OCI-LY3 (cell line): ENCODE data around the gene CCDC9B.

Experiments
- H2AFZ ChIP-seq: fragments of 200-600, 300-600 bp; shearing (Covaris generic); 2 replicates; pipeline ENCODE4 v1.6.0; 2014; ENCODE audit warnings: antibody characterized with exemption, low read depth, low read length
- H3K27ac ChIP-seq: fragments of 200-600, 300-600 bp; sonication (generic); 2 replicates; pipeline ENCODE4 v1.5.1; 2014; ENCODE audit warnings: mild to moderate bottlenecking, low read length, moderate library complexity, mixed read lengths
- H3K27me3 ChIP-seq: fragments of 200-600, 300-600 bp; sonication (generic); 2 replicates; pipeline ENCODE4 v1.6.1; 2014; ENCODE audit warnings: low read depth, low read length, mixed read lengths
- H3K36me3 ChIP-seq: fragments of 200-600, 300-600 bp; sonication (generic); replicated peaks from 2 replicates; pipeline ENCODE3; 2014; ENCODE audit warnings: low read depth, low read length, mixed read lengths
- H3K4me1 ChIP-seq: fragments of 300-600, 200-600 bp; sonication (generic); 2 replicates; pipeline ENCODE4 v1.6.1; 2014; ENCODE audit warnings: low read length, mixed read lengths
- H3K4me2 ChIP-seq: fragments of 200-600, 300-600 bp; sonication (generic); 2 replicates; pipeline ENCODE4 v1.6.1; 2014; ENCODE audit warnings: low read length, mixed read lengths
- H3K4me3 ChIP-seq: fragments of 300-600, 200-600 bp; sonication (generic); 2 replicates; pipeline ENCODE4 v1.5.1; 2014; ENCODE audit warnings: antibody characterized with exemption, mild to moderate bottlenecking, low read length, moderate library complexity
- H3K79me2 ChIP-seq: fragments of 300-600, 200-600 bp; shearing (Covaris generic); 2 replicates; pipeline ENCODE4 v1.6.1; 2014; ENCODE audit warnings: mild to moderate bottlenecking, low read length, mixed read lengths
- H3K9ac ChIP-seq: fragments of 300-600, 200-600 bp; shearing (Covaris generic); 2 replicates; pipeline ENCODE4 v1.6.0; 2014; ENCODE audit warnings: mild to moderate bottlenecking, low read length, moderate library complexity
- H3K9me3 ChIP-seq: fragments of 200-600, 300-600 bp; shearing (Covaris generic); 2 replicates; pipeline ENCODE4 v1.6.1; 2014; ENCODE audit warnings: low read length, mixed read lengths; ENCODE audit not compliant: insufficient read depth
- H4K20me1 ChIP-seq: fragments of 200-600, 300-600 bp; sonication (generic); 2 replicates; pipeline ENCODE4 v1.6.1; 2016; ENCODE audit warnings: low read length, mixed read lengths; ENCODE audit not compliant: insufficient read depth
- EZH2phosphoT487 ChIP-seq: fragments of 200-600 bp; shearing (Covaris generic); IDR thresholded peaks from 2 replicates; pipeline ENCODE4 v1.6.1; 2018; ENCODE audit warnings: antibody characterized with exemption, mixed run types, low read depth
- TF ChIP-seq, protein P1 (sequence below): fragments of 200-600, 300-600 bp; sonication (generic); IDR thresholded peaks from 2 replicates; pipeline ENCODE4 v1.5.1; 2014; ENCODE audit warnings: antibody characterized with exemption, low read length, low read depth

CCDC9B gene

DNA sequence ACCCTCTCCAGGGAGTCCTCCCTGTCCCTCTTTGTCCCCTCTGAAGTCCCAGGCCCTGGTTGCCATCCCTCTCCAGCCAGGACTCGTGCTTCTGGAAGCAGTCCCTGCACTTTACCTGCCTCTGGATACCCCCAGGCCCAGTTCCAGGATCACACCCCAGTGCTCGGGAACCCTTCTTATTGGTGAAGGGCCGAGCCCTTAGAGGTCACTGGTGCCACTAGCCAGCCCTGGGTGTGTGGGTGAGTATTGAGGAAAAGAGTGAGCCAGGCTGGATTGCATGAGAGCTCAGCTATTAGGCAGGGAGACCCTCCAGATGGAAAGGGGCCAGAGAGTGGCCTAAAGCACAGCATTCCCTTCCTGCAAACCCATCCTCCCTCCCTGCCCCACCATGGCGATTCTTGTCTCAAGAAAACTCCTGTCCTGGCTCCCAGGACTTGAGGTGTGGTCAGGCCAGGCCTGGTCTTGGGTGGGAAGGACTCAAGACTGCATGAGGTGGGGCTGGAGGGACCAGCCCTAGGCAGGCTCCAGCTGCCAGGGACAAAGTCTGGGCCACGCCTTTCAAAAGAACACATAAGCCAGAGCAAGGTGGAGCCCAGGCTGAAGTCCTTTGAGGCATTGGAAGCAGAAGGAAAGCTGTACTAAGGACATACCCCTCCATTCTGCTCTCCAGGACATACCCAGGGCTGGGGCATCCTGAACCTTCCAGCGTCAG, 5.3 kb upstream of the CCDC9B start:
- Histone ChIP-seq H3K4me3 (no peak overlapping the region), H2AFZ (no peak overlapping the region), H3K4me2 (no peak overlapping the region), H3K79me2 (no peaks in the 10 kb centered on the region), H3K36me3 (no peaks in the 10 kb centered on the region), H3K27me3 (no peaks in the 10 kb centered on the region), H3K4me1 (no peaks in the 10 kb centered on the region), H3K9me3 (no peaks in the 10 kb centered on the region), H4K20me1 (no peaks in the 10 kb centered on the region), H3K9ac (no peak overlapping the region), H3K27ac (no peak overlapping the region)
- TF ChIP-seq EZH2phosphoT487 = no peak

DNA sequence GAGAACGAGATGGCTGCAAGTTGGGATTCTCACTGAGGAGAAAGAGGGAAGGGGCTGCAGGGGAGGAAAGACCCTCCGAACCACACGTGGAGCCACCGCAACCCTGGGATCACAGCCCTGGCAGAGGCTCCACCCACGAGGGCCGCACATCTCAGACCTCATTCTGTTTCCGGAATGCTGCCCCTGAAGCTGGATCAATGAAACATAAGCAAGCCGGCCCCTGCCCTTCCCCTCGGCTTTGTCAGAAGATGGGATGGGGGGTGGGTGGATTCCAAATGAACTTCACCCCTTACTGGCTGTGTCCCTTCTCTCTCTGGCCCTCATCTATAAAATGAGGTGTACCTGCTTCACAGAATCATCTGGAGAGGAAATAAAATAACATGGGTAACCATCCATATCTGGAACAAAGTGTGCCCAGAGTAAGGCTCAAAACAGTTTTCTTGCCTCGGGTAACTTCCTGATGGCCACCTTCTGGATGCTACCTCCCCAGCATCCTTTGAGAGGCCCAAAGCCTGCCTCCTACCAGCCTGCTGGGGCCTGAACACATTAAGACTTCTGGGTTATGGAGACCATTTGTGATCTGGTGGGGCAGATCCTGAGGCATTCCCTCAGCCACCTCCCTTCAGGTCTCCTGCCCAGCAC, 4.6 kb upstream of the CCDC9B start:
- no peaks in the 10 kb centered on the region for H3K9me3 ChIP-seq
- H3K9ac ChIP-seq = no peak overlapping the region
- no peaks in the 10 kb centered on the region for H3K4me1 ChIP-seq
- H4K20me1 ChIP-seq = no peaks in the 10 kb centered on the region
- no peak overlapping the region for H3K4me3 ChIP-seq
- H3K4me2 ChIP-seq = no peak overlapping the region
- H3K36me3 ChIP-seq = no peaks in the 10 kb centered on the region
- H3K27ac ChIP-seq = no peak overlapping the region
- TF ChIP-seq EZH2phosphoT487 = no peak
- TF ChIP-seq, protein P1, sequence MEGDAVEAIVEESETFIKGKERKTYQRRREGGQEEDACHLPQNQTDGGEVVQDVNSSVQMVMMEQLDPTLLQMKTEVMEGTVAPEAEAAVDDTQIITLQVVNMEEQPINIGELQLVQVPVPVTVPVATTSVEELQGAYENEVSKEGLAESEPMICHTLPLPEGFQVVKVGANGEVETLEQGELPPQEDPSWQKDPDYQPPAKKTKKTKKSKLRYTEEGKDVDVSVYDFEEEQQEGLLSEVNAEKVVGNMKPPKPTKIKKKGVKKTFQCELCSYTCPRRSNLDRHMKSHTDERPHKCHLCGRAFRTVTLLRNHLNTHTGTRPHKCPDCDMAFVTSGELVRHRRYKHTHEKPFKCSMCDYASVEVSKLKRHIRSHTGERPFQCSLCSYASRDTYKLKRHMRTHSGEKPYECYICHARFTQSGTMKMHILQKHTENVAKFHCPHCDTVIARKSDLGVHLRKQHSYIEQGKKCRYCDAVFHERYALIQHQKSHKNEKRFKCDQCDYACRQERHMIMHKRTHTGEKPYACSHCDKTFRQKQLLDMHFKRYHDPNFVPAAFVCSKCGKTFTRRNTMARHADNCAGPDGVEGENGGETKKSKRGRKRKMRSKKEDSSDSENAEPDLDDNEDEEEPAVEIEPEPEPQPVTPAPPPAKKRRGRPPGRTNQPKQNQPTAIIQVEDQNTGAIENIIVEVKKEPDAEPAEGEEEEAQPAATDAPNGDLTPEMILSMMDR = no peak
- no peaks in the 10 kb centered on the region for H3K27me3 ChIP-seq
- no peaks in the 10 kb centered on the region for H3K79me2 ChIP-seq
- no peak overlapping the region for H2AFZ ChIP-seq

DNA sequence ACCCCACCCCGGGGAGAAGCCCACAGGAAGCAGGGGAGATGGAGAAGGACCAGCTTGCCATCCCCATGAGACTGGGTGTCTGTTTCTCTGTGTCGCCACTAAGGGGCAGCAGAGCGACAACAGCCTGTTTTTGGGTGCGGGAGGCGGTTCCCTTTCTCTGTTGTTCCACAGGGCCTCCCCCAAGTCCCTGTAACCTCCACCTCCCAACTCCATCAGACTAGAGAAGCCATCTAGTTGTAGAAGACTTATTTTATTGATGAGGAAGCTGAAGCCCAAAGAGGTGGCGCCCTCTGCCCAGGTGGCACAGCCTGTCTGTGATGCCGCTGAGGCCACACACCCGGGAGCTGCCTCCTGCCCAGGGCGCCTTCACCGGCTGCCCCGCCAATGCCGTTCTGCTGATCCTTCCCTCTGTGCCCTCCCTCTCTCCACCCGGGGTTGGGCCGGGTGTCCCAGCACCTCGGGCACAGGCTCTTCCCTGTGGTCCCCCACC, 3.9 kb upstream of the CCDC9B start:
- no peak overlapping the region for H3K4me3 ChIP-seq
- TF ChIP-seq EZH2phosphoT487 = no peak
- TF ChIP-seq, protein P1 = peak; percentile 87
- no peaks in the 10 kb centered on the region for H3K36me3 ChIP-seq
- H3K27ac ChIP-seq = no peak overlapping the region
- no peaks in the 10 kb centered on the region for H3K79me2 ChIP-seq
- no peaks in the 10 kb centered on the region for H4K20me1 ChIP-seq
- no peak overlapping the region for H2AFZ ChIP-seq
- no peaks in the 10 kb centered on the region for H3K4me1 ChIP-seq
- no peaks in the 10 kb centered on the region for H3K27me3 ChIP-seq
- H3K9me3 ChIP-seq = no peaks in the 10 kb centered on the region
- peak overlapping the region; percentile 40 for H3K4me2 ChIP-seq
- no peak overlapping the region for H3K9ac ChIP-seq

DNA sequence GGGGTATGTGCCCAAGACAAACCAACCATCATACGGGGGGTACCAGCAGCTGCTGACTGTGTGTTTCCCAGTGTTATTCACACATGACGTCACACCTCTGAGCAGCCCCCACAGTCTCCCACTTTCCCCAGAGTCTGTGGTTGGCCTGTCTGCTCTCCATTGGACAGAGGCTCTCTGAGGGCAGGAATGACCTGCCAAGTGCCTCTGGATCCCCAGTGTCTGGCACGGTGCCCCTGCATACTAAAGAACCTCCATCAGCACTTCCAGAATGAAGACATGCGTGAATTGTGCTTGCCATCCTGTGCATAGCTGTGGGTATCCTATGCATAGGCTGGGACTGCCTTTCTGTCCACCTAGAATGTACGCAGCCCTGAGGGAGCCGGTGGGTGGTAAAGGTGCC, 3.5 kb upstream of the CCDC9B start:
- H3K27ac ChIP-seq = no peak overlapping the region

More for the DNA sequence above, 3.5 kb upstream of the CCDC9B start:
- H3K9me3 ChIP-seq = no peaks in the 10 kb centered on the region
- no peaks in the 10 kb centered on the region for H3K4me1 ChIP-seq
- TF ChIP-seq EZH2phosphoT487 = no peak
- TF ChIP-seq, protein P1 = no peak
- H2AFZ ChIP-seq = no peak overlapping the region
- no peaks in the 10 kb centered on the region for H3K27me3 ChIP-seq
- H3K4me2 ChIP-seq = peak overlapping the region; percentile 40
- no peak overlapping the region for H3K4me3 ChIP-seq
- H3K9ac ChIP-seq = no peak overlapping the region
- H3K79me2 ChIP-seq = no peaks in the 10 kb centered on the region
- no peaks in the 10 kb centered on the region for H3K36me3 ChIP-seq
- no peaks in the 10 kb centered on the region for H4K20me1 ChIP-seq
